Tibial nerve (tissue), 3 donors: ENCODE measurements around the gene CDC42BPG.

Experiments
- POLR2A ChIP-seq, 2 donors: fragments of 450-650 bp; IDR thresholded peaks; one replicate each; pipeline ENCODE4 v1.6.1; 2017; ENCODE audit warnings: antibody characterized with exemption in 2 of 2, mild to moderate bottlenecking in 2 of 2, moderate library complexity in 2 of 2
- TF ChIP-seq, protein P1 (sequence below), 5 experiments: fragments of 200-600 bp in 3 of 5; fragments of 450-650 bp in 2 of 5; sonication (generic) in 3 of 5; IDR thresholded peaks; one replicate each; pipeline ENCODE4 v1.5.1; 2016 to 2019; ENCODE audit warnings: antibody characterized with exemption in 5 of 5, mild to moderate bottlenecking in 3 of 5, moderate library complexity in 2 of 5

DNA sequence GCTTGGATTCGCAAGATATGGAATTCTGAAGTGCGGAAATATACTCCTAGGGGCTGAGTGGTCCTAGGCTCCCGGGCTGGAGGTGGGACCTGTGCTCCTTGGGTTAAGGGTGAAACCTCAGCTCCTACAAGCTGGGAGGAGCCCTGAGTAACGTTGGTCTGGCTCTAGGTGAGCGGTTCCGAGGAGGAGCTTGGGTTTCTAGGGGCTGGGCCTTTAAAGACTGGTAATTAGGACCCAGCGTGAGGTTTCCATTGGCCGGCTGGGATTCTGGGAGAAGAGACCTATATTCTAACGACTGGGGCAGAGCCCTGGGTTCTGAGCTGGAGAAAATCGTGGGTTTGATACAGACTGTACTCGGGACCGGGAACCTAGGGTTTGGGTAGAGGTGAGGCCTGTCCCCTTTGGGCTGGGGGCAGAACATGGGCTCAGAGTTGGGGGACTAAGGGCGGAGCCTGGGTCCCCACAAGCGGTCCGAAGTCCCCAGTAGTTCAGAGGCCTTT lies 40.6 kb downstream of the CDC42BPG start:
- TF ChIP-seq, protein P1, sequence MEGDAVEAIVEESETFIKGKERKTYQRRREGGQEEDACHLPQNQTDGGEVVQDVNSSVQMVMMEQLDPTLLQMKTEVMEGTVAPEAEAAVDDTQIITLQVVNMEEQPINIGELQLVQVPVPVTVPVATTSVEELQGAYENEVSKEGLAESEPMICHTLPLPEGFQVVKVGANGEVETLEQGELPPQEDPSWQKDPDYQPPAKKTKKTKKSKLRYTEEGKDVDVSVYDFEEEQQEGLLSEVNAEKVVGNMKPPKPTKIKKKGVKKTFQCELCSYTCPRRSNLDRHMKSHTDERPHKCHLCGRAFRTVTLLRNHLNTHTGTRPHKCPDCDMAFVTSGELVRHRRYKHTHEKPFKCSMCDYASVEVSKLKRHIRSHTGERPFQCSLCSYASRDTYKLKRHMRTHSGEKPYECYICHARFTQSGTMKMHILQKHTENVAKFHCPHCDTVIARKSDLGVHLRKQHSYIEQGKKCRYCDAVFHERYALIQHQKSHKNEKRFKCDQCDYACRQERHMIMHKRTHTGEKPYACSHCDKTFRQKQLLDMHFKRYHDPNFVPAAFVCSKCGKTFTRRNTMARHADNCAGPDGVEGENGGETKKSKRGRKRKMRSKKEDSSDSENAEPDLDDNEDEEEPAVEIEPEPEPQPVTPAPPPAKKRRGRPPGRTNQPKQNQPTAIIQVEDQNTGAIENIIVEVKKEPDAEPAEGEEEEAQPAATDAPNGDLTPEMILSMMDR (IDR thresholded peaks at IDR 0.05), result no peak
- TF ChIP-seq POLR2A (IDR thresholded peaks at IDR 0.05), result no peak
